Measurements from ENCODE around the gene CFP.

CFP gene

GRCh38 chrX:47577901-47578300 lies 51.8 kb downstream of the CFP start:
- Histone ChIP-seq H3K27me3 (ENCODE audit: insufficient read depth, insufficient read length) (no peaks in the 10 kb centered on the region), H3K4me1 (ENCODE audit: insufficient read depth, insufficient read length) (peaks cover 20% of the 10 kb centered on the region), H3K4me3 (ENCODE audit: insufficient read length, low read depth) (no peak overlapping the region), H3K36me3 (ENCODE audit: insufficient read depth, insufficient read length, low read length) (peaks cover 8% of the 10 kb centered on the region), H3K9me3 (ENCODE audit: insufficient read depth, low read length) (no peaks in the 10 kb centered on the region), H3K9ac (ENCODE audit: insufficient read length, low read depth) (peak overlapping the region; percentile 32)
- DNase-seq (ENCODE audit: low read depth, low spot score) = no peak
- TF ChIP-seq SUZ12 (IDR thresholded peaks at IDR 0.05; ENCODE audit: extremely low read depth, insufficient read depth, insufficient read length) = no peak
- TF ChIP-seq YY1 (IDR thresholded peaks at IDR 0.05; ENCODE audit: insufficient read depth, insufficient read length) = no peak
- no peak for TF ChIP-seq ZNF274 (IDR thresholded peaks at IDR 0.05; ENCODE audit: low read depth, low read length)

- Histone ChIP-seq H3K27me3 (ENCODE audit: insufficient read depth, insufficient read length) (no peaks in the 10 kb centered on the region), H3K9ac (ENCODE audit: insufficient read length, low read depth) (no peak overlapping the region), H3K36me3 (ENCODE audit: insufficient read depth, insufficient read length, low read length) (peaks cover 11% of the 10 kb centered on the region), H3K4me3 (ENCODE audit: insufficient read length, low read depth) (no peak overlapping the region), H3K4me1 (ENCODE audit: insufficient read depth, insufficient read length) (peaks cover 20% of the 10 kb centered on the region), H3K9me3 (ENCODE audit: insufficient read depth, low read length) (no peaks in the 10 kb centered on the region)
- TF ChIP-seq YY1 (IDR thresholded peaks at IDR 0.05; ENCODE audit: insufficient read depth, insufficient read length) (no peak), ZNF274 (IDR thresholded peaks at IDR 0.05; ENCODE audit: low read depth, low read length) (no peak), SUZ12 (IDR thresholded peaks at IDR 0.05; ENCODE audit: extremely low read depth, insufficient read depth, insufficient read length) (no peak)
- DNase-seq (ENCODE audit: low read depth, low spot score) = no peak
Observed at GRCh38 chrX:47577424-47577823, 52.3 kb downstream of the CFP start.

GRCh38 chrX:47576021-47576898 lies 53.5 kb downstream of the CFP start:
- H3K36me3 ChIP-seq (ENCODE audit: insufficient read depth, insufficient read length, low read length) = peaks cover 22% of the 10 kb centered on the region
- H3K27me3 ChIP-seq (ENCODE audit: insufficient read depth, insufficient read length) = no peaks in the 10 kb centered on the region
- H3K4me1 ChIP-seq (ENCODE audit: insufficient read depth, insufficient read length) = peaks cover 20% of the 10 kb centered on the region
- no peaks in the 10 kb centered on the region for H3K9me3 ChIP-seq (ENCODE audit: insufficient read depth, low read length)
- TF ChIP-seq YY1 (IDR thresholded peaks at IDR 0.05; ENCODE audit: insufficient read depth, insufficient read length) (no peak), SUZ12 (IDR thresholded peaks at IDR 0.05; ENCODE audit: extremely low read depth, insufficient read depth, insufficient read length) (no peak), ZNF274 (IDR thresholded peaks at IDR 0.05; ENCODE audit: low read depth, low read length) (no peak)
- DNase-seq (ENCODE audit: low read depth, low spot score) = no peak
- no peak overlapping the region for H3K9ac ChIP-seq (ENCODE audit: insufficient read length, low read depth)
- no peak overlapping the region for H3K4me3 ChIP-seq (ENCODE audit: insufficient read length, low read depth)

GRCh38 chrX:47574547-47575301 lies 55.0 kb downstream of the CFP start:
- Histone ChIP-seq H3K4me3 (ENCODE audit: insufficient read length, low read depth) (peak overlapping the region; percentile 41), H3K9me3 (ENCODE audit: insufficient read depth, low read length) (no peaks in the 10 kb centered on the region), H3K36me3 (ENCODE audit: insufficient read depth, insufficient read length, low read length) (peaks cover 38% of the 10 kb centered on the region), H3K4me1 (ENCODE audit: insufficient read depth, insufficient read length) (peaks cover 20% of the 10 kb centered on the region), H3K27me3 (ENCODE audit: insufficient read depth, insufficient read length) (no peaks in the 10 kb centered on the region), H3K9ac (ENCODE audit: insufficient read length, low read depth) (peak overlapping the region; percentile 92)
- no peak for TF ChIP-seq ZNF274 (IDR thresholded peaks at IDR 0.05; ENCODE audit: low read depth, low read length)
- no peak for TF ChIP-seq SUZ12 (IDR thresholded peaks at IDR 0.05; ENCODE audit: extremely low read depth, insufficient read depth, insufficient read length)
- no peak for TF ChIP-seq YY1 (IDR thresholded peaks at IDR 0.05; ENCODE audit: insufficient read depth, insufficient read length)
- no peak for DNase-seq (ENCODE audit: low read depth, low spot score)

GRCh38 chrX:47574076-47574546 lies 55.6 kb downstream of the CFP start:
- H3K9me3 ChIP-seq (ENCODE audit: insufficient read depth, low read length) = no peaks in the 10 kb centered on the region
- H3K9ac ChIP-seq (ENCODE audit: insufficient read length, low read depth) = peak overlapping the region; percentile 92
- H3K4me3 ChIP-seq (ENCODE audit: insufficient read length, low read depth) = peak overlapping the region; percentile 41
- H3K27me3 ChIP-seq (ENCODE audit: insufficient read depth, insufficient read length) = no peaks in the 10 kb centered on the region
- H3K4me1 ChIP-seq (ENCODE audit: insufficient read depth, insufficient read length) = peaks cover 16% of the 10 kb centered on the region
- no peak for TF ChIP-seq ZNF274 (IDR thresholded peaks at IDR 0.05; ENCODE audit: low read depth, low read length)
- H3K36me3 ChIP-seq (ENCODE audit: insufficient read depth, insufficient read length, low read length) = peaks cover 44% of the 10 kb centered on the region
- DNase-seq (ENCODE audit: low read depth, low spot score) = no peak

GRCh38 chrX:47573341-47574075 lies 56.2 kb downstream of the CFP start:
- peak overlapping the region; percentile 92 for H3K9ac ChIP-seq (ENCODE audit: insufficient read length, low read depth)
- H3K36me3 ChIP-seq (ENCODE audit: insufficient read depth, insufficient read length, low read length) = peaks cover 50% of the 10 kb centered on the region
- no peaks in the 10 kb centered on the region for H3K27me3 ChIP-seq (ENCODE audit: insufficient read depth, insufficient read length)
- no peaks in the 10 kb centered on the region for H3K9me3 ChIP-seq (ENCODE audit: insufficient read depth, low read length)
- peaks cover 15% of the 10 kb centered on the region for H3K4me1 ChIP-seq (ENCODE audit: insufficient read depth, insufficient read length)
- no peak for TF ChIP-seq SUZ12 (IDR thresholded peaks at IDR 0.05; ENCODE audit: extremely low read depth, insufficient read depth, insufficient read length)
- no peak for TF ChIP-seq YY1 (IDR thresholded peaks at IDR 0.05; ENCODE audit: insufficient read depth, insufficient read length)
- TF ChIP-seq ZNF274 (IDR thresholded peaks at IDR 0.05; ENCODE audit: low read depth, low read length) = no peak
- peak overlapping the region; percentile 41 for H3K4me3 ChIP-seq (ENCODE audit: insufficient read length, low read depth)
- peak; percentile 81 for DNase-seq (ENCODE audit: low read depth, low spot score)

All from NT2/D1 (cell line).